ENCODE results near the gene GALNT15. TPM values are rescaled to one million over a fixed set of nuclear protein-coding genes. Genes with fewer than 3 reads are reported as not detected.

The GALNT15 gene
- total RNA-seq, 4 donors from 2014 or later, result 75.4 to 297 (median 134) TPM

- Histone ChIP-seq H3K27me3 (no peaks in the 10 kb centered on the region), H3K4me3 (no peak overlapping the region), H3K27ac (no peak overlapping the region), H3K9me3 (no peaks in the 10 kb centered on the region), H3K36me3 (peaks cover 0 to 83% of the 10 kb centered on the region in 2 donors), H3K4me1 (no peaks in the 10 kb centered on the region)
- ATAC-seq, result no peak
- TF ChIP-seq POLR2A (IDR thresholded peaks at IDR 0.05) (no peak), EP300 (IDR thresholded peaks at IDR 0.05) (no peak), CTCF (IDR thresholded peaks at IDR 0.05) (no peak), POLR2AphosphoS5 (IDR thresholded peaks at IDR 0.05) (no peak)
- WGBS, 2 donors (ENCODE audit: low coverage in 1 of 2), result 100% methylated on average over 1 of the region's 2 CpGs
Measured at GRCh38 chr3:16199769-16200168, 25.3 kb downstream of the GALNT15 start.

GRCh38 chr3:16200411-16200810 lies 25.9 kb downstream of the GALNT15 start:
- Histone ChIP-seq H3K4me1 (no peaks in the 10 kb centered on the region), H3K27ac (no peak overlapping the region), H3K9me3 (no peaks in the 10 kb centered on the region), H3K36me3 (peaks cover 0 to 85% of the 10 kb centered on the region in 2 donors), H3K4me3 (no peak overlapping the region), H3K27me3 (no peaks in the 10 kb centered on the region)
- WGBS, 2 donors (ENCODE audit: low coverage in 1 of 2), result 78 to 84% methylated on average over 4 of the region's 8 CpGs
- ATAC-seq, result no peak
- TF ChIP-seq EP300 (IDR thresholded peaks at IDR 0.05) (no peak), POLR2AphosphoS5 (IDR thresholded peaks at IDR 0.05) (no peak), POLR2A (IDR thresholded peaks at IDR 0.05) (no peak), CTCF (IDR thresholded peaks at IDR 0.05) (no peak)

- no peaks in the 10 kb centered on the region for H3K27me3 ChIP-seq
- WGBS, 2 donors (ENCODE audit: low coverage in 1 of 2), result 66 to 69% methylated on average over 4 of the region's 4 CpGs
- H3K36me3 ChIP-seq, result peaks cover 0 to 59% of the 10 kb centered on the region in 2 donors
- H3K27ac ChIP-seq, result no peak overlapping the region
- H3K4me3 ChIP-seq, result no peak overlapping the region
- no peaks in the 10 kb centered on the region for H3K9me3 ChIP-seq
- TF ChIP-seq POLR2AphosphoS5 (IDR thresholded peaks at IDR 0.05), result no peak
- TF ChIP-seq POLR2A (IDR thresholded peaks at IDR 0.05), result no peak
- TF ChIP-seq EP300 (IDR thresholded peaks at IDR 0.05), result no peak
- no peak for TF ChIP-seq CTCF (IDR thresholded peaks at IDR 0.05)
- no peaks in the 10 kb centered on the region for H3K4me1 ChIP-seq
- ATAC-seq, result no peak
Measured at GRCh38 chr3:16203031-16203430, 28.6 kb downstream of the GALNT15 start.

- H3K27ac ChIP-seq, result no peak overlapping the region
- no peak for ATAC-seq
- H3K4me1 ChIP-seq, result no peaks in the 10 kb centered on the region
- 74 to 93% methylated on average over 2 to 6 of the region's 6 CpGs for WGBS, 2 donors (ENCODE audit: low coverage in 1 of 2)
- peaks cover 0 to 58% of the 10 kb centered on the region in 2 donors for H3K36me3 ChIP-seq
- no peaks in the 10 kb centered on the region for H3K9me3 ChIP-seq
- H3K27me3 ChIP-seq, result no peaks in the 10 kb centered on the region
- no peak for TF ChIP-seq POLR2AphosphoS5 (IDR thresholded peaks at IDR 0.05)
- TF ChIP-seq POLR2A (IDR thresholded peaks at IDR 0.05), result no peak
- no peak overlapping the region for H3K4me3 ChIP-seq
Measured at GRCh38 chr3:16203671-16204629, 29.5 kb downstream of the GALNT15 start.

GRCh38 chr3:16204751-16205150 lies 30.3 kb downstream of the GALNT15 start:
- peak; percentile 34 for ATAC-seq
- H3K36me3 ChIP-seq, result peaks cover 0 to 56% of the 10 kb centered on the region in 2 donors
- WGBS, 2 donors (ENCODE audit: low coverage in 1 of 2), result 89% methylated on average over 9 of the region's 14 CpGs; no CpG with 5 or more reads in 1 of the 2 donors
- H3K4me3 ChIP-seq, result no peak overlapping the region
- no peak for TF ChIP-seq POLR2AphosphoS5 (IDR thresholded peaks at IDR 0.05)
- TF ChIP-seq EP300 (IDR thresholded peaks at IDR 0.05), result no peak
- TF ChIP-seq POLR2A (IDR thresholded peaks at IDR 0.05), result no peak
- TF ChIP-seq CTCF (IDR thresholded peaks at IDR 0.05), result no peak
- no peaks in the 10 kb centered on the region for H3K9me3 ChIP-seq
- H3K27me3 ChIP-seq, result no peaks in the 10 kb centered on the region
- no peaks in the 10 kb centered on the region for H3K4me1 ChIP-seq
- H3K27ac ChIP-seq, result no peak overlapping the region
